A549 (cell line): ENCODE measurements around the gene KCNQ2. TPM values are rescaled to one million over a fixed set of nuclear protein-coding genes. Genes with fewer than 3 reads are reported as not detected.

Experiments used
- ATAC-seq, 2 experiments: fragments of 200-7000 bp in 1 of 2; fragments of >200 bp in 1 of 2; cut with Nextera tagmentation in 1 of 2; cut with Tn5 transposase in 1 of 2; 3 replicates each; pipeline versions ENCODE4 v1.8.0 to v1.9.1; 2018 to 2020; ENCODE audit warnings: mild to moderate bottlenecking in 1 of 2, moderate library complexity in 1 of 2
- CTCF ChIA-PET: fragments of 300-600 bp; sonication (Branson Sonifier 250); formaldehyde crosslinking; extraction: SDS; loops from one replicate; lab custom pipeline; 2021; ENCODE audit warnings: antibody characterized with exemption, inconsistent platforms; lab: Yijun Ruan, JAX
- POLR2A ChIA-PET: fragments of 350-600 bp; formaldehyde crosslinking; extraction: SDS; loops from one replicate; lab custom pipeline; 2021; ENCODE audit warnings: antibody characterized with exemption, inconsistent platforms; lab: Yijun Ruan, JAX
- DNase-seq, 2 experiments: peaks; one replicate each; pipeline versions ENCODE4 v3.0.0 to v3.0.0-alpha.2; 2011 to 2016; ENCODE audit warnings: low read depth in 1 of 2, low spot score in 1 of 2
- FAIRE-seq: peaks from 2 replicates; lab custom pipeline; 2011; peaks lifted over from hg19 to GRCh38; lab: Jason Lieb, UNC
- H3K27ac ChIP-seq, 2 experiments: fragments of >200 bp; sonication (Bioruptor Twin); formaldehyde crosslinking; 3 replicates each; pipeline ENCODE4 v1.5.1; 2016 to 2017
- H3K4me1 ChIP-seq: fragments of >200 bp; sonication (Bioruptor Twin); formaldehyde crosslinking; 3 replicates; pipeline ENCODE4 v1.6.1; 2016
- H3K4me2 ChIP-seq: fragments of >200 bp; sonication (Bioruptor Twin); formaldehyde crosslinking; 3 replicates; pipeline ENCODE4 v1.6.1; 2016
- H3K4me3 ChIP-seq: fragments of >200 bp; sonication (Bioruptor Twin); formaldehyde crosslinking; 3 replicates; pipeline ENCODE4 v1.5.1; 2016
- H3K9me3 ChIP-seq: fragments of >200 bp; sonication (Bioruptor Twin); formaldehyde crosslinking; 3 replicates; pipeline ENCODE4 v1.6.1; 2016
- CBX2 ChIP-seq: fragments of 200-600 bp; sonication (generic); IDR thresholded peaks from 2 replicates; pipeline ENCODE4 v1.6.1; 2016; ENCODE audit warnings: low read depth, mild to moderate bottlenecking, borderline replicate concordance
- CEBPB ChIP-seq, 2 experiments: fragments of >200 bp in 1 of 2; sonication (Bioruptor Twin) in 1 of 2; formaldehyde crosslinking in 1 of 2; IDR thresholded peaks; 2 replicates each; pipeline ENCODE4 v1.6.1; 2012 to 2016
- CHD2 ChIP-seq: fragments of 150-350 bp; IDR thresholded peaks from 2 replicates; pipeline ENCODE4 v1.6.1; 2014; ENCODE audit warnings: low read length; ENCODE audit not compliant: partially characterized antibody
- EP300 ChIP-seq, 2 experiments: fragments of >200 bp; sonication (Bioruptor Twin); formaldehyde crosslinking; IDR thresholded peaks; 2 replicates in 1 of 2; 3 replicates in 1 of 2; pipeline ENCODE4 v1.6.1; 2016 to 2017
- FOSB ChIP-seq: fragments of 250-450 bp; sonication (Bioruptor Pico); IDR thresholded peaks from 2 replicates; pipeline ENCODE4 v1.5.0; 2020; ENCODE audit warnings: mild to moderate bottlenecking, moderate library complexity
- FOXS1 ChIP-seq: fragments of 250-450 bp; sonication (Bioruptor Pico); IDR thresholded peaks from 2 replicates; pipeline ENCODE4 v1.5.0; 2020; ENCODE audit warnings: mild to moderate bottlenecking, moderate library complexity
- GATA3 ChIP-seq: IDR thresholded peaks from 2 replicates; pipeline ENCODE4 v1.6.1; 2012; ENCODE audit warnings: borderline replicate concordance
- JUN ChIP-seq, 2 experiments: fragments of >200 bp; sonication (Bioruptor Twin); formaldehyde crosslinking; IDR thresholded peaks; 2 replicates in 1 of 2; 3 replicates in 1 of 2; pipeline ENCODE4 v1.6.1; 2016 to 2017
- KDM1A ChIP-seq: fragments of 200-600 bp; sonication (generic); IDR thresholded peaks from 2 replicates; pipeline ENCODE4 v1.6.1; 2016; ENCODE audit warnings: low read depth, mild to moderate bottlenecking
- MAFK ChIP-seq: fragments of 450-650 bp; IDR thresholded peaks from 2 replicates; pipeline ENCODE4 v1.6.1; 2014; ENCODE audit not compliant: partially characterized antibody
- NPAS2 ChIP-seq: fragments of 250-450 bp; sonication (Bioruptor Pico); IDR thresholded peaks from 2 replicates; pipeline ENCODE4 v1.8.0; 2022; ENCODE audit warnings: mild to moderate bottlenecking, moderate library complexity, borderline replicate concordance
- NR3C1 ChIP-seq: fragments of >200 bp; sonication (Bioruptor Twin); formaldehyde crosslinking; IDR thresholded peaks from 3 replicates; pipeline ENCODE4 v1.6.1; 2017
- RCOR1 ChIP-seq: fragments of 150-350 bp; IDR thresholded peaks from 2 replicates; pipeline ENCODE4 v1.6.1; 2014; ENCODE audit warnings: antibody characterized with exemption, low read length, low read depth
- SMC3 ChIP-seq: fragments of >200 bp; sonication (Bioruptor Twin); formaldehyde crosslinking; IDR thresholded peaks from 3 replicates; pipeline ENCODE4 v1.6.1; 2018; ENCODE audit warnings: inconsistent platforms
- TFCP2L1 ChIP-seq: fragments of 250-450 bp; sonication (Bioruptor Pico); IDR thresholded peaks from 2 replicates; pipeline ENCODE4 v1.5.0; 2021; ENCODE audit warnings: mild to moderate bottlenecking
- WGBS: methylation state at CpG from one replicate; pipeline ENCODE4 v1.1.6; 2017; ENCODE audit errors: missing lambda C conversion rate; 5-methylcytosine and 5-hydroxymethylcytosine counted together
- polyA plus RNA-seq, 4 experiments: library from polyadenylated mRNA; depleted of rRNA in 3 of 4; stranded (reverse); fragments of >200 nt; fragmentation: RNase III in 1 of 4; extraction: RNeasy Plus Mini Kit Qiagen cat#74134 plus additional on column Dnase treatment in 1 of 4; gene quantifications; 2 replicates in 3 of 4; 3 replicates in 1 of 4; pipeline ENCODE4 v1.2.3, GENCODE V29; 2011 to 2017
- TF ChIP-seq, protein P1 (sequence below): fragments of 200-600 bp; sonication (generic); IDR thresholded peaks from 2 replicates; pipeline ENCODE4 v1.6.1; 2016; ENCODE audit warnings: antibody characterized with exemption, mild to moderate bottlenecking, moderate library complexity
- TF ChIP-seq, protein P2 (sequence below): fragments of 450-650 bp; IDR thresholded peaks from 2 replicates; pipeline ENCODE4 v1.6.1; 2014; ENCODE audit warnings: antibody characterized with exemption
- TF ChIP-seq, protein P3 (sequence below): fragments of >200 bp; sonication (Bioruptor Twin); formaldehyde crosslinking; IDR thresholded peaks from 3 replicates; pipeline ENCODE4 v1.5.1; 2016
- TF ChIP-seq, protein P4 (sequence below): fragments of 250-450 bp; sonication (Bioruptor Pico); IDR thresholded peaks from 2 replicates; pipeline ENCODE4 v1.5.0; 2020; ENCODE audit warnings: low read depth, mild to moderate bottlenecking, moderate library complexity

Gene KCNQ2
- polyA plus RNA-seq, 2 of the 4 experiments (the other 2 are of a cell fraction), result 0.14 to 0.36 TPM

DNA sequence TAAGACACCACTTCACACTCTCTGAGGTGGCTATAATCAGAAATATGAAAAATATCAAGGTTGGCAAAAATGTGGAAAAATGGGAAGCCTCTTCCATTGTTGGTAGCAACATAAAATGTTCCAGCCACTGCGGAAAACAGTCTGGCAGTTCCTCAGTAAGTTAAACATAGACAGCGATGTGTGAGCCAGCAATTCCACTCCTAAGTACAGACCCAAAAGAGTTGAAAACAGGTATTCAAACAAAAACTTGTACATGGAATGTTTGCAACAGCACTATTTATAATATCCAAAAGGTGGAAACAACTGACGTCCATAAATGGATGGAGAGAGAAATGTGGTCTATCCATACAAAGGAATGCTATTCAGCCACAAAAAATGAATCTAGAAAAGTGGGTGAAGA, 40.8 kb upstream of the KCNQ2 start (continued):
- TF ChIP-seq, protein P1, sequence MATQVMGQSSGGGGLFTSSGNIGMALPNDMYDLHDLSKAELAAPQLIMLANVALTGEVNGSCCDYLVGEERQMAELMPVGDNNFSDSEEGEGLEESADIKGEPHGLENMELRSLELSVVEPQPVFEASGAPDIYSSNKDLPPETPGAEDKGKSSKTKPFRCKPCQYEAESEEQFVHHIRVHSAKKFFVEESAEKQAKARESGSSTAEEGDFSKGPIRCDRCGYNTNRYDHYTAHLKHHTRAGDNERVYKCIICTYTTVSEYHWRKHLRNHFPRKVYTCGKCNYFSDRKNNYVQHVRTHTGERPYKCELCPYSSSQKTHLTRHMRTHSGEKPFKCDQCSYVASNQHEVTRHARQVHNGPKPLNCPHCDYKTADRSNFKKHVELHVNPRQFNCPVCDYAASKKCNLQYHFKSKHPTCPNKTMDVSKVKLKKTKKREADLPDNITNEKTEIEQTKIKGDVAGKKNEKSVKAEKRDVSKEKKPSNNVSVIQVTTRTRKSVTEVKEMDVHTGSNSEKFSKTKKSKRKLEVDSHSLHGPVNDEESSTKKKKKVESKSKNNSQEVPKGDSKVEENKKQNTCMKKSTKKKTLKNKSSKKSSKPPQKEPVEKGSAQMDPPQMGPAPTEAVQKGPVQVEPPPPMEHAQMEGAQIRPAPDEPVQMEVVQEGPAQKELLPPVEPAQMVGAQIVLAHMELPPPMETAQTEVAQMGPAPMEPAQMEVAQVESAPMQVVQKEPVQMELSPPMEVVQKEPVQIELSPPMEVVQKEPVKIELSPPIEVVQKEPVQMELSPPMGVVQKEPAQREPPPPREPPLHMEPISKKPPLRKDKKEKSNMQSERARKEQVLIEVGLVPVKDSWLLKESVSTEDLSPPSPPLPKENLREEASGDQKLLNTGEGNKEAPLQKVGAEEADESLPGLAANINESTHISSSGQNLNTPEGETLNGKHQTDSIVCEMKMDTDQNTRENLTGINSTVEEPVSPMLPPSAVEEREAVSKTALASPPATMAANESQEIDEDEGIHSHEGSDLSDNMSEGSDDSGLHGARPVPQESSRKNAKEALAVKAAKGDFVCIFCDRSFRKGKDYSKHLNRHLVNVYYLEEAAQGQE, result no peak
- TF ChIP-seq, all 56 proteins: peak for 0

DNA sequence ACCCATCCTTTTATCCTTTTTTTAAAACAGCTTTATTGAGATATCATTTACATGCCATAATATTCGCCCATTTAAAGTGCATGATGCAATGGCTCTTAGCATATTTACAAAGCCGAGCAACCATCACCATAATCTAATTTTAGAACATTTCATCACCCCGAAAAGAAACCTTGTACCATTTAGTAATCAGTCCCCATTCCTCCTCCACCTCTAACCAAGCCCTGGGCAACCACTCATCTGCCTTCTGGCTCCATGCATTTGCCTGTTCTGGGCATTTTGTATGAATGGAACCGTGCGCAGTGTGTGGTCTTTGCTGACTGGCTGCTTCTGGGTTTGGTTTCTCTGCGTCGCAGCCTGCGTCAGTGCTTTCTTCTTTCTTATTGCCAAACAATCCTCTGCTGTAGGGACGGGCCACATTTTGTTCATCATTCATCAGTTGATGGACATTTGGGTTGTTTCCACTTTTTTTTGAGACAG, 36.7 kb upstream of the KCNQ2 start:
- ATAC-seq (no peak), DNase-seq (no peak), FAIRE-seq (no peak)
- H3K9me3 ChIP-seq, result peaks cover 20% of the 10 kb centered on the region
- H3K4me2 ChIP-seq, result no peak overlapping the region
- ChIA-PET CTCF (interaction anchor here (0.7 to 3.2 kb wide), 4 partner anchors 9 to 29 kb away, joined by 3 to 20 read pairs (median 6); no protein-coding TSS in a partner anchor), POLR2A (no interaction called here)
- H3K4me3 ChIP-seq, result no peak overlapping the region
- no peak overlapping the region for H3K27ac ChIP-seq
- H3K4me1 ChIP-seq, result no peaks in the 10 kb centered on the region
- WGBS, result 63% methylated on average over 9 of the region's 9 CpGs
- TF ChIP-seq JUN (IDR thresholded peaks at IDR 0.05) (no peak), CBX2 (no peak), FOSB (CRISPR knock-in tag) (no peak), KDM1A (no peak), FOXS1 (CRISPR knock-in tag) (no peak), TFCP2L1 (no peak), CEBPB (IDR thresholded peaks at IDR 0.05) (no peak), RCOR1 (no peak), NR3C1 (no peak), EP300 (IDR thresholded peaks at IDR 0.05) (no peak), SMC3 (no peak), NPAS2 (CRISPR knock-in tag) (no peak), GATA3 (no peak), MAFK (no peak), CHD2 (no peak)
- TF ChIP-seq, protein P2, sequence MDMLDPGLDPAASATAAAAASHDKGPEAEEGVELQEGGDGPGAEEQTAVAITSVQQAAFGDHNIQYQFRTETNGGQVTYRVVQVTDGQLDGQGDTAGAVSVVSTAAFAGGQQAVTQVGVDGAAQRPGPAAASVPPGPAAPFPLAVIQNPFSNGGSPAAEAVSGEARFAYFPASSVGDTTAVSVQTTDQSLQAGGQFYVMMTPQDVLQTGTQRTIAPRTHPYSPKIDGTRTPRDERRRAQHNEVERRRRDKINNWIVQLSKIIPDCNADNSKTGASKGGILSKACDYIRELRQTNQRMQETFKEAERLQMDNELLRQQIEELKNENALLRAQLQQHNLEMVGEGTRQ, result no peak
- TF ChIP-seq, protein P3, sequence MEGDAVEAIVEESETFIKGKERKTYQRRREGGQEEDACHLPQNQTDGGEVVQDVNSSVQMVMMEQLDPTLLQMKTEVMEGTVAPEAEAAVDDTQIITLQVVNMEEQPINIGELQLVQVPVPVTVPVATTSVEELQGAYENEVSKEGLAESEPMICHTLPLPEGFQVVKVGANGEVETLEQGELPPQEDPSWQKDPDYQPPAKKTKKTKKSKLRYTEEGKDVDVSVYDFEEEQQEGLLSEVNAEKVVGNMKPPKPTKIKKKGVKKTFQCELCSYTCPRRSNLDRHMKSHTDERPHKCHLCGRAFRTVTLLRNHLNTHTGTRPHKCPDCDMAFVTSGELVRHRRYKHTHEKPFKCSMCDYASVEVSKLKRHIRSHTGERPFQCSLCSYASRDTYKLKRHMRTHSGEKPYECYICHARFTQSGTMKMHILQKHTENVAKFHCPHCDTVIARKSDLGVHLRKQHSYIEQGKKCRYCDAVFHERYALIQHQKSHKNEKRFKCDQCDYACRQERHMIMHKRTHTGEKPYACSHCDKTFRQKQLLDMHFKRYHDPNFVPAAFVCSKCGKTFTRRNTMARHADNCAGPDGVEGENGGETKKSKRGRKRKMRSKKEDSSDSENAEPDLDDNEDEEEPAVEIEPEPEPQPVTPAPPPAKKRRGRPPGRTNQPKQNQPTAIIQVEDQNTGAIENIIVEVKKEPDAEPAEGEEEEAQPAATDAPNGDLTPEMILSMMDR, result no peak
- TF ChIP-seq, protein P4, sequence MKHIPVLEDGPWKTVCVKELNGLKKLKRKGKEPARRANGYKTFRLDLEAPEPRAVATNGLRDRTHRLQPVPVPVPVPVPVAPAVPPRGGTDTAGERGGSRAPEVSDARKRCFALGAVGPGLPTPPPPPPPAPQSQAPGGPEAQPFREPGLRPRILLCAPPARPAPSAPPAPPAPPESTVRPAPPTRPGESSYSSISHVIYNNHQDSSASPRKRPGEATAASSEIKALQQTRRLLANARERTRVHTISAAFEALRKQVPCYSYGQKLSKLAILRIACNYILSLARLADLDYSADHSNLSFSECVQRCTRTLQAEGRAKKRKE (CRISPR knock-in tag), result no peak
